HL-60 (cell line): ENCODE measurements around the gene FNDC3B.

Source experiments
- CTCF ChIP-seq: IDR thresholded peaks from one replicate; pipeline ENCODE4 v1.5.1; 2011; ENCODE audit warnings: low read length, control low read depth, inconsistent platforms; ENCODE audit not compliant: insufficient read depth
- REST ChIP-seq: IDR thresholded peaks from 2 replicates; pipeline ENCODE4 v1.6.1; 2012; ENCODE audit warnings: low read depth; ENCODE audit not compliant: insufficient replicate concordance

GRCh38 chr3:172142051-172142863, 102.9 kb downstream of the FNDC3B start:
- TF ChIP-seq REST (no peak), CTCF (no peak)
